A549 (cell line): Measurements from ENCODE around the gene FHIP2A. TPM values are rescaled to one million over a fixed set of nuclear protein-coding genes. Genes with fewer than 3 reads are reported as not detected.

ENCODE experiments used
- ATAC-seq, 2 experiments: fragments of 200-7000 bp in 1 of 2; fragments of >200 bp in 1 of 2; cut with Nextera tagmentation in 1 of 2; cut with Tn5 transposase in 1 of 2; 3 replicates each; pipeline versions ENCODE4 v1.8.0 to v1.9.1; 2018 to 2020; ENCODE audit warnings: mild to moderate bottlenecking in 1 of 2, moderate library complexity in 1 of 2
- CTCF ChIA-PET: fragments of 300-600 bp; sonication (Branson Sonifier 250); formaldehyde crosslinking; extraction: SDS; loops from one replicate; lab custom pipeline; 2021; ENCODE audit warnings: antibody characterized with exemption, inconsistent platforms; lab: Yijun Ruan, JAX
- POLR2A ChIA-PET: fragments of 350-600 bp; formaldehyde crosslinking; extraction: SDS; loops from one replicate; lab custom pipeline; 2021; ENCODE audit warnings: antibody characterized with exemption, inconsistent platforms; lab: Yijun Ruan, JAX
- DNase-seq, 2 experiments: peaks; one replicate each; pipeline versions ENCODE4 v3.0.0 to v3.0.0-alpha.2; 2011 to 2016; ENCODE audit warnings: low read depth in 1 of 2, low spot score in 1 of 2
- FAIRE-seq: peaks from 2 replicates; lab custom pipeline; 2011; peaks lifted over from hg19 to GRCh38; lab: Jason Lieb, UNC
- H3K27ac ChIP-seq, 2 experiments: fragments of >200 bp; sonication (Bioruptor Twin); formaldehyde crosslinking; 3 replicates each; pipeline ENCODE4 v1.5.1; 2016 to 2017
- H3K4me1 ChIP-seq: fragments of >200 bp; sonication (Bioruptor Twin); formaldehyde crosslinking; 3 replicates; pipeline ENCODE4 v1.6.1; 2016
- H3K4me2 ChIP-seq: fragments of >200 bp; sonication (Bioruptor Twin); formaldehyde crosslinking; 3 replicates; pipeline ENCODE4 v1.6.1; 2016
- H3K4me3 ChIP-seq: fragments of >200 bp; sonication (Bioruptor Twin); formaldehyde crosslinking; 3 replicates; pipeline ENCODE4 v1.5.1; 2016
- H3K9me3 ChIP-seq: fragments of >200 bp; sonication (Bioruptor Twin); formaldehyde crosslinking; 3 replicates; pipeline ENCODE4 v1.6.1; 2016
- BHLHE40 ChIP-seq: IDR thresholded peaks from 2 replicates; pipeline ENCODE4 v1.6.1; 2012; ENCODE audit warnings: low read depth, low read length, inconsistent platforms
- CBX8 ChIP-seq: fragments of 200-600 bp; sonication (generic); IDR thresholded peaks from 2 replicates; pipeline ENCODE4 v1.6.1; 2016
- CEBPB ChIP-seq, 2 experiments: fragments of >200 bp in 1 of 2; sonication (Bioruptor Twin) in 1 of 2; formaldehyde crosslinking in 1 of 2; IDR thresholded peaks; 2 replicates each; pipeline ENCODE4 v1.6.1; 2012 to 2016
- EP300 ChIP-seq, 2 experiments: fragments of >200 bp; sonication (Bioruptor Twin); formaldehyde crosslinking; IDR thresholded peaks; 2 replicates in 1 of 2; 3 replicates in 1 of 2; pipeline ENCODE4 v1.6.1; 2016 to 2017
- ESRRA ChIP-seq: fragments of 150-350 bp; IDR thresholded peaks from 2 replicates; pipeline ENCODE4 v1.6.1; 2014; ENCODE audit warnings: mild to moderate bottlenecking, low read length, borderline replicate concordance
- FOXS1 ChIP-seq: fragments of 250-450 bp; sonication (Bioruptor Pico); IDR thresholded peaks from 2 replicates; pipeline ENCODE4 v1.5.0; 2020; ENCODE audit warnings: mild to moderate bottlenecking, moderate library complexity
- JUNB ChIP-seq: fragments of >200 bp; sonication (Bioruptor Twin); formaldehyde crosslinking; IDR thresholded peaks from 2 replicates; pipeline ENCODE4 v1.6.1; 2016
- KDM1A ChIP-seq: fragments of 200-600 bp; sonication (generic); IDR thresholded peaks from 2 replicates; pipeline ENCODE4 v1.6.1; 2016; ENCODE audit warnings: low read depth, mild to moderate bottlenecking
- KDM5A ChIP-seq: fragments of 200-600 bp; sonication (generic); IDR thresholded peaks from 2 replicates; pipeline ENCODE4 v1.6.1; 2016; ENCODE audit warnings: antibody characterized with exemption, mild to moderate bottlenecking
- PHF8 ChIP-seq: fragments of 200-600 bp; sonication (generic); IDR thresholded peaks from 2 replicates; pipeline ENCODE4 v1.6.1; 2016; ENCODE audit warnings: low read depth, mild to moderate bottlenecking, antibody characterized with exemption, moderate library complexity, borderline replicate concordance
- RFX5 ChIP-seq: fragments of 450-650 bp; IDR thresholded peaks from 2 replicates; pipeline ENCODE4 v1.7.1; 2014; ENCODE audit warnings: antibody characterized with exemption, mild to moderate bottlenecking, moderate library complexity
- SMC3 ChIP-seq: fragments of >200 bp; sonication (Bioruptor Twin); formaldehyde crosslinking; IDR thresholded peaks from 3 replicates; pipeline ENCODE4 v1.6.1; 2018; ENCODE audit warnings: inconsistent platforms
- WGBS: methylation state at CpG from one replicate; pipeline ENCODE4 v1.1.6; 2017; ENCODE audit errors: missing lambda C conversion rate; 5-methylcytosine and 5-hydroxymethylcytosine counted together
- polyA plus RNA-seq, 4 experiments: library from polyadenylated mRNA; depleted of rRNA in 3 of 4; stranded (reverse); fragments of >200 nt; fragmentation: RNase III in 1 of 4; extraction: RNeasy Plus Mini Kit Qiagen cat#74134 plus additional on column Dnase treatment in 1 of 4; gene quantifications; 2 replicates in 3 of 4; 3 replicates in 1 of 4; pipeline ENCODE4 v1.2.3, GENCODE V29; 2011 to 2017
- TF ChIP-seq, protein P1 (sequence below): fragments of 450-650 bp; IDR thresholded peaks from 2 replicates; pipeline ENCODE4 v1.6.1; 2014; ENCODE audit warnings: antibody characterized with exemption
- TF ChIP-seq, protein P2 (sequence below): fragments of 150-350 bp; IDR thresholded peaks from 2 replicates; pipeline ENCODE4 v1.6.1; 2014; ENCODE audit warnings: low read depth, mild to moderate bottlenecking, low read length
- TF ChIP-seq, protein P3 (sequence below): IDR thresholded peaks from 2 replicates; pipeline ENCODE4 v1.6.1; 2012; ENCODE audit warnings: low read depth, borderline replicate concordance
- TF ChIP-seq, protein P4 (sequence below): fragments of >200 bp; sonication (Bioruptor Twin); formaldehyde crosslinking; IDR thresholded peaks from 2 replicates; pipeline ENCODE4 v1.6.1; 2016
- TF ChIP-seq, protein P5 (sequence below): fragments of >200 bp; sonication (Bioruptor Twin); formaldehyde crosslinking; IDR thresholded peaks from 3 replicates; pipeline ENCODE4 v1.5.1; 2016

The FHIP2A gene
- polyA plus RNA-seq, 2 of the 4 experiments (the other 2 are of a cell fraction), result 8.9 to 18.4 TPM

GRCh38 chr10:114867365-114867764 is 45.8 kb downstream of the FHIP2A start:
- ATAC-seq (no peak), FAIRE-seq (no peak), DNase-seq (no peak)
- CTCF ChIA-PET, result interaction anchor here (0.6 to 6.1 kb wide), 3 partner anchors 10 to 13 kb away, joined by 3 to 35 read pairs (median 16); no protein-coding TSS in a partner anchor
- H3K4me2 ChIP-seq, result no peak overlapping the region
- TF ChIP-seq CBX8, result no peak
- TF ChIP-seq, protein P1, sequence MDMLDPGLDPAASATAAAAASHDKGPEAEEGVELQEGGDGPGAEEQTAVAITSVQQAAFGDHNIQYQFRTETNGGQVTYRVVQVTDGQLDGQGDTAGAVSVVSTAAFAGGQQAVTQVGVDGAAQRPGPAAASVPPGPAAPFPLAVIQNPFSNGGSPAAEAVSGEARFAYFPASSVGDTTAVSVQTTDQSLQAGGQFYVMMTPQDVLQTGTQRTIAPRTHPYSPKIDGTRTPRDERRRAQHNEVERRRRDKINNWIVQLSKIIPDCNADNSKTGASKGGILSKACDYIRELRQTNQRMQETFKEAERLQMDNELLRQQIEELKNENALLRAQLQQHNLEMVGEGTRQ, result no peak
- TF ChIP-seq CEBPB (IDR thresholded peaks at IDR 0.05), result no peak
- TF ChIP-seq, protein P2, sequence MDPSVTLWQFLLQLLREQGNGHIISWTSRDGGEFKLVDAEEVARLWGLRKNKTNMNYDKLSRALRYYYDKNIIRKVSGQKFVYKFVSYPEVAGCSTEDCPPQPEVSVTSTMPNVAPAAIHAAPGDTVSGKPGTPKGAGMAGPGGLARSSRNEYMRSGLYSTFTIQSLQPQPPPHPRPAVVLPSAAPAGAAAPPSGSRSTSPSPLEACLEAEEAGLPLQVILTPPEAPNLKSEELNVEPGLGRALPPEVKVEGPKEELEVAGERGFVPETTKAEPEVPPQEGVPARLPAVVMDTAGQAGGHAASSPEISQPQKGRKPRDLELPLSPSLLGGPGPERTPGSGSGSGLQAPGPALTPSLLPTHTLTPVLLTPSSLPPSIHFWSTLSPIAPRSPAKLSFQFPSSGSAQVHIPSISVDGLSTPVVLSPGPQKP, result no peak
- no peak for TF ChIP-seq RFX5
- TF ChIP-seq, protein P3, sequence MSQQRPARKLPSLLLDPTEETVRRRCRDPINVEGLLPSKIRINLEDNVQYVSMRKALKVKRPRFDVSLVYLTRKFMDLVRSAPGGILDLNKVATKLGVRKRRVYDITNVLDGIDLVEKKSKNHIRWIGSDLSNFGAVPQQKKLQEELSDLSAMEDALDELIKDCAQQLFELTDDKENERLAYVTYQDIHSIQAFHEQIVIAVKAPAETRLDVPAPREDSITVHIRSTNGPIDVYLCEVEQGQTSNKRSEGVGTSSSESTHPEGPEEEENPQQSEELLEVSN, result no peak
- no peak for TF ChIP-seq JUNB
- TF ChIP-seq, protein P4, sequence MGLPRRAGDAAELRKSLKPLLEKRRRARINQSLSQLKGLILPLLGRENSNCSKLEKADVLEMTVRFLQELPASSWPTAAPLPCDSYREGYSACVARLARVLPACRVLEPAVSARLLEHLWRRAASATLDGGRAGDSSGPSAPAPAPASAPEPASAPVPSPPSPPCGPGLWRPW, result no peak
- no peak for TF ChIP-seq FOXS1 (CRISPR knock-in tag)
- no peak for TF ChIP-seq EP300 (IDR thresholded peaks at IDR 0.05)
- no peak for TF ChIP-seq BHLHE40
- no peak for TF ChIP-seq KDM1A
- no peak for TF ChIP-seq KDM5A
- TF ChIP-seq, all 56 proteins: peak for 0
- H3K4me1 ChIP-seq, result peaks cover 12% of the 10 kb centered on the region; the same call in 2 of the 3 replicates
- POLR2A ChIA-PET, result no interaction called here
- 82% methylated on average over 2 of the region's 2 CpGs for WGBS
- no peaks in the 10 kb centered on the region for H3K9me3 ChIP-seq
- no peak overlapping the region for H3K4me3 ChIP-seq
- no peak overlapping the region for H3K27ac ChIP-seq

DNA sequence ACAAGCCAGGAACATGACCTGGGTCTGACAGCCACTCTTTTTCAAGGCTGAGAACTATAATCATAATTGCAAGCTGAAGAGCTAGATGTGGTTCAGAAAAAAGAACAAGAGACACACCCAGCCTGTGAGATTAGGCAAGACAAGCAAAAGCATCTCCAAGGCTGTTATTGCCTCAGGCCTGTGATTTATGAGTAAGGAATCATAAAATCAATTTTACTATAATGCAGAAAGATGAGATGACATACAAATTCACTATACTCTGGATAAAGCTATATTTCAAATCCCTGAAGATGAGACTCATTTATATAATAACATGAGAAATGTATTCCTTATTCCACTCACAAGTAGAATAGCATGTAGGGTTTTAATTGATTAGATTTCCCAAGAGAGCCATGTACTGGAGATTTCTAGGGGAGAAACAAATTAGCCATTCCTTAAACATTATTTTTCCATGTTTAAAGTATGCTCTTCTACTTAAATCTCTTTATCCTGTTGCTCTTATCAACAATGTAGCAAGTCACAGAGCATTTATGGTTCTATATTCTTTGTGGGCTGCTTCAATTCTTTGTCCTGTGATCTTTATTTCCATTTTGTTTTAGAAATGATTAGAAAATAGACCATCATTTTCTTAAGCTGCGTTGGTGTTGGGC is 47.4 kb downstream of the FHIP2A start:
- no peak for TF ChIP-seq ESRRA
- TF ChIP-seq, protein P5, sequence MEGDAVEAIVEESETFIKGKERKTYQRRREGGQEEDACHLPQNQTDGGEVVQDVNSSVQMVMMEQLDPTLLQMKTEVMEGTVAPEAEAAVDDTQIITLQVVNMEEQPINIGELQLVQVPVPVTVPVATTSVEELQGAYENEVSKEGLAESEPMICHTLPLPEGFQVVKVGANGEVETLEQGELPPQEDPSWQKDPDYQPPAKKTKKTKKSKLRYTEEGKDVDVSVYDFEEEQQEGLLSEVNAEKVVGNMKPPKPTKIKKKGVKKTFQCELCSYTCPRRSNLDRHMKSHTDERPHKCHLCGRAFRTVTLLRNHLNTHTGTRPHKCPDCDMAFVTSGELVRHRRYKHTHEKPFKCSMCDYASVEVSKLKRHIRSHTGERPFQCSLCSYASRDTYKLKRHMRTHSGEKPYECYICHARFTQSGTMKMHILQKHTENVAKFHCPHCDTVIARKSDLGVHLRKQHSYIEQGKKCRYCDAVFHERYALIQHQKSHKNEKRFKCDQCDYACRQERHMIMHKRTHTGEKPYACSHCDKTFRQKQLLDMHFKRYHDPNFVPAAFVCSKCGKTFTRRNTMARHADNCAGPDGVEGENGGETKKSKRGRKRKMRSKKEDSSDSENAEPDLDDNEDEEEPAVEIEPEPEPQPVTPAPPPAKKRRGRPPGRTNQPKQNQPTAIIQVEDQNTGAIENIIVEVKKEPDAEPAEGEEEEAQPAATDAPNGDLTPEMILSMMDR, result no peak
- no peak overlapping the region for H3K4me3 ChIP-seq
- no peak overlapping the region for H3K27ac ChIP-seq
- peaks cover 12% of the 10 kb centered on the region; the same call in 2 of the 3 replicates for H3K4me1 ChIP-seq
- ChIA-PET POLR2A (interaction anchor here (1.1 kb wide), 1 partner anchor 69 kb away, joined by 3 read pairs; the partner anchor contains the start of gene TRUB1), CTCF (interaction anchor here (2.1 to 6.1 kb wide), 3 partner anchors 8 to 48 kb away, joined by 12 to 35 read pairs (median 16); partner anchors contain the start of gene FHIP2A)
- no peak for DNase-seq
- ATAC-seq, result no peak
- WGBS, result 46% methylated on average over 1 of the region's 1 CpG
- H3K4me2 ChIP-seq, result no peak overlapping the region
- H3K9me3 ChIP-seq, result no peaks in the 10 kb centered on the region
- FAIRE-seq, result no peak

- Histone ChIP-seq H3K4me1 (peaks cover 12% of the 10 kb centered on the region; the same call in 2 of the 3 replicates), H3K9me3 (no peaks in the 10 kb centered on the region), H3K27ac (no peak overlapping the region), H3K4me3 (no peak overlapping the region), H3K4me2 (no peak overlapping the region)
- WGBS, result 4% methylated on average over 1 of the region's 1 CpG
- no peak for TF ChIP-seq PHF8
- TF ChIP-seq SMC3, result no peak
- DNase-seq (no peak), ATAC-seq (no peak), FAIRE-seq (no peak)
- ChIA-PET POLR2A (interaction anchor here (1.1 kb wide), 1 partner anchor 68 kb away, joined by 3 read pairs; the partner anchor contains the start of gene TRUB1), CTCF (interaction anchor here (2.1 to 6.1 kb wide), 2 partner anchors 11 to 48 kb away, joined by 12 to 35 read pairs; partner anchors contain the start of gene FHIP2A)
Observed at GRCh38 chr10:114869520-114869892, 47.9 kb downstream of the FHIP2A start.
